Measurements from ENCODE around the gene PAX9. TPM values are rescaled to one million over a fixed set of nuclear protein-coding genes. Genes with fewer than 3 reads are reported as not detected.

The PAX9 gene
- total and polyA plus RNA-seq, 2 donors (not counting 1 experiment from before 2014, with no cell fraction given): not detected

DNA sequence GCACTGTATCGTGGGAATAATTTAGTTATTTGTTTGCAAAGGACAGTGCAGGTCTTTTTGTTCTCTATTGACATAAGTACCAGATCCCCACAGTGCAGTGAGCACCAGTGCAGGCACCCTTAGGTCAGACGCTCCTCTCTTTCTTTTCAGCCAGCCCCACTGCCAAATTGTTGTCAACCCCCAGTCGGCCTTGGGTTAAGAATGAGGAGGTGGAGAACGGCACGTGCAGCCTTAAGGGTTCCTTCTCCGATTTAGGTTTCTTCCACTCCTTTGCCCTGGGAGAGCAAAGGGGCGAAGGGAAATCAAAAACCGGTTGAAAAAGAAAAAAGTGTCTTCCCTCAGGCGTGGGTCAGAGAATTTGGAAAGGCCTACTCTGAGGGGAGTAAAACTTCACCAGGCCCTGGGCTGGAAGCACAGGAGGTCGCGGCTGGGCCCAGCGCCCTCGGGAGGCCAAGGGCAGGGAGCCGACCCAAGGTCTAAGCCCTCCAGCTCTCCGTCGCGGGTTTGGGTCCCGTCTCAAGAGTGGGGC, 4.3 kb downstream of the PAX9 start:
- H3K36me3 ChIP-seq (replicated peaks in 1 of 2; ENCODE audit: control extremely low read depth in 1 of 2, control insufficient read depth in 1 of 2, extremely low read depth in 1 of 2, insufficient read depth in 2 of 2, low read length in 1 of 2): no peaks in the 10 kb centered on the region
- no peaks in the 10 kb centered on the region for H3K9me3 Mint-ChIP-seq (ENCODE audit: insufficient read depth)
- WGBS (ENCODE audit: insufficient coverage): 14% methylated on average over 15 of the region's 18 CpGs
- ChIA-PET POLR2A (no interaction called here), CTCF (no interaction called here)
- H3K4me1 Mint-ChIP-seq: peaks cover 20% of the 10 kb centered on the region
- H3K27ac Mint-ChIP-seq: no peak overlapping the region
- no peak overlapping the region for H2AFZ ChIP-seq (ENCODE audit: insufficient read depth, low read depth, low read length, poor library complexity, severe bottlenecking)
- H3K9ac ChIP-seq (ENCODE audit: low read length): no peak overlapping the region
- no peak overlapping the region for H3K4me3 Mint-ChIP-seq
- H3K79me2 ChIP-seq (ENCODE audit: control insufficient read depth, insufficient read depth, low read length): no peaks in the 10 kb centered on the region
- no peaks in the 10 kb centered on the region for H4K20me1 ChIP-seq (ENCODE audit: control insufficient read depth, insufficient read depth, low read length, poor library complexity, severe bottlenecking)
- peaks cover 55% of the 10 kb centered on the region for H3K27me3 Mint-ChIP-seq
- no peak for ATAC-seq (ENCODE audit: low read depth)
- H3K27ac ChIP-seq (ENCODE audit: low read length in 2 of 2): no peak overlapping the region
- H3K27me3 ChIP-seq (replicated peaks in 1 of 4; ENCODE audit: control extremely low read depth in 1 of 4, control insufficient read depth in 3 of 4, insufficient read depth in 4 of 4, low read length in 3 of 4): peaks cover 0 to 63% (median 41%) of the 10 kb centered on the region in 4 experiments
- H3K4me3 ChIP-seq (ENCODE audit: control extremely low read depth in 1 of 5, extremely low read depth in 1 of 5, insufficient read depth in 1 of 5, low read depth in 2 of 5, low read length in 4 of 5): no peak overlapping the region
- H3K4me1 ChIP-seq (ENCODE audit: control insufficient read depth in 2 of 2, insufficient read depth in 2 of 2, low read length in 2 of 2): peaks cover 9 to 29% of the 10 kb centered on the region in 2 donors
- intact Hi-C loops (cut with micrococcal nuclease): no loop called here
- TF ChIP-seq CTCF (IDR thresholded peaks at IDR 0.05): no peak
- no peak for TF ChIP-seq EZH2 (IDR thresholded peaks at IDR 0.05; ENCODE audit: borderline replicate concordance, insufficient read depth, low read depth, low read length, poor library complexity, severe bottlenecking)
- H3K4me2 ChIP-seq (replicated peaks; ENCODE audit: low read depth, low read length, poor library complexity, severe bottlenecking): no peak overlapping the region
- peaks cover 0 to 43% (median 1%) of the 10 kb centered on the region in 3 donors for H3K9me3 ChIP-seq (ENCODE audit: control extremely low read depth in 1 of 3, control insufficient read depth in 2 of 3, insufficient read depth in 1 of 3, low read length in 2 of 3)
- no peak for DNase-seq

GRCh38 chr14:36666416-36667206, 5.0 kb downstream of the PAX9 start:
- Histone ChIP-seq H3K4me3 (ENCODE audit: control extremely low read depth in 1 of 5, extremely low read depth in 1 of 5, insufficient read depth in 1 of 5, low read depth in 2 of 5, low read length in 4 of 5) (no peak overlapping the region), H3K79me2 (ENCODE audit: control insufficient read depth, insufficient read depth, low read length) (no peaks in the 10 kb centered on the region), H3K9ac (ENCODE audit: low read length) (no peak overlapping the region), H3K4me2 (replicated peaks; ENCODE audit: low read depth, low read length, poor library complexity, severe bottlenecking) (no peak overlapping the region), H4K20me1 (ENCODE audit: control insufficient read depth, insufficient read depth, low read length, poor library complexity, severe bottlenecking) (no peaks in the 10 kb centered on the region), H3K9me3 (ENCODE audit: control extremely low read depth in 1 of 3, control insufficient read depth in 2 of 3, insufficient read depth in 1 of 3, low read length in 2 of 3) (peaks cover 0 to 37% (median 1%) of the 10 kb centered on the region in 3 donors), H3K4me1 (ENCODE audit: control insufficient read depth in 2 of 2, insufficient read depth in 2 of 2, low read length in 2 of 2) (peaks cover 9 to 26% of the 10 kb centered on the region in 2 donors), H3K36me3 (replicated peaks in 1 of 2; ENCODE audit: control extremely low read depth in 1 of 2, control insufficient read depth in 1 of 2, extremely low read depth in 1 of 2, insufficient read depth in 2 of 2, low read length in 1 of 2) (no peaks in the 10 kb centered on the region), H3K27ac (ENCODE audit: low read length in 2 of 2) (no peak overlapping the region), H2AFZ (ENCODE audit: insufficient read depth, low read depth, low read length, poor library complexity, severe bottlenecking) (no peak overlapping the region), H3K27me3 (replicated peaks in 1 of 4; ENCODE audit: control extremely low read depth in 1 of 4, control insufficient read depth in 3 of 4, insufficient read depth in 4 of 4, low read length in 3 of 4) (peaks cover 0 to 59% (median 37%) of the 10 kb centered on the region in 4 experiments)
- peaks cover 49% of the 10 kb centered on the region for H3K27me3 Mint-ChIP-seq
- intact Hi-C loops (cut with micrococcal nuclease): no loop called here
- TF ChIP-seq EZH2 (IDR thresholded peaks at IDR 0.05; ENCODE audit: borderline replicate concordance, insufficient read depth, low read depth, low read length, poor library complexity, severe bottlenecking): no peak
- no peak for TF ChIP-seq CTCF (IDR thresholded peaks at IDR 0.05)
- no peaks in the 10 kb centered on the region for H3K9me3 Mint-ChIP-seq (ENCODE audit: insufficient read depth)
- DNase-seq (no peak), ATAC-seq (ENCODE audit: low read depth) (no peak)
- H3K27ac Mint-ChIP-seq: no peak overlapping the region
- peaks cover 15% of the 10 kb centered on the region for H3K4me1 Mint-ChIP-seq
- no peak overlapping the region for H3K4me3 Mint-ChIP-seq
- CTCF ChIA-PET: no interaction called here
- POLR2A ChIA-PET: no interaction called here
- whole genome bisulfite sequencing (ENCODE audit: insufficient coverage): 15% methylated on average over 67 of the region's 68 CpGs
